OCI-M2 (cell line): ENCODE results near the gene KCTD17.

Experiments
- DNase-seq: peaks from one replicate; lab custom pipeline; 2025; ENCODE audit not compliant: unreplicated experiment; lab: John Stamatoyannopoulos, UW

KCTD17 gene

GRCh38 chr22:37051391-37052385 lies at the start of gene KCTD17:
Gene KCTD17, plus strand, starts transcription at chr22:37051742. Its CDS starts 19 bp downstream, at chr22:37051761.
- DNase-seq = no peak

- DNase-seq = no peak
These were observed 49.7 kb upstream of the KCTD17 start for GRCh38 chr22:37001826-37002225.

GRCh38 chr22:37002633-37003032 lies 48.9 kb upstream of the KCTD17 start:
- no peak for DNase-seq

GRCh38 chr22:37007651-37008050 lies 43.9 kb upstream of the KCTD17 start:
- no peak for DNase-seq

GRCh38 chr22:37008365-37008764 lies 43.2 kb upstream of the KCTD17 start:
- DNase-seq = no peak

- no peak for DNase-seq
These were observed 42.1 kb upstream of the KCTD17 start for GRCh38 chr22:37009490-37009889.

- no peak for DNase-seq
These were observed 41.4 kb upstream of the KCTD17 start for GRCh38 chr22:37010174-37010573.

GRCh38 chr22:37010976-37011375 lies 40.6 kb upstream of the KCTD17 start:
- DNase-seq = no peak

- DNase-seq = no peak
These were observed 40.1 kb upstream of the KCTD17 start for GRCh38 chr22:37011472-37011871.

GRCh38 chr22:37012262-37012904 lies 39.2 kb upstream of the KCTD17 start:
- no peak for DNase-seq

GRCh38 chr22:37012956-37013355 lies 38.6 kb upstream of the KCTD17 start:
- no peak for DNase-seq

GRCh38 chr22:37014415-37014806 lies 37.1 kb upstream of the KCTD17 start:
- no peak for DNase-seq

GRCh38 chr22:37014835-37015586 lies 36.5 kb upstream of the KCTD17 start:
- no peak for DNase-seq

GRCh38 chr22:37015587-37015878 lies 36.0 kb upstream of the KCTD17 start:
- no peak for DNase-seq

GRCh38 chr22:37016134-37016910 lies 35.2 kb upstream of the KCTD17 start:
- no peak for DNase-seq

- no peak for DNase-seq
These were observed 34.2 kb upstream of the KCTD17 start for GRCh38 chr22:37017356-37017755.

GRCh38 chr22:37018086-37018814 lies 33.3 kb upstream of the KCTD17 start:
- no peak for DNase-seq

GRCh38 chr22:37018815-37019308 lies 32.7 kb upstream of the KCTD17 start:
- no peak for DNase-seq

- DNase-seq = no peak
These were observed 32.0 kb upstream of the KCTD17 start, which contains the start of the genes MPST and TST for GRCh38 chr22:37019309-37020191. Gene MPST, plus strand, starts transcription at chr22:37019742. Its CDS starts 95 bp downstream, at chr22:37019837. Gene TST, minus strand, starts transcription at chr22:37019447. Its CDS starts 715 bp downstream, at chr22:37018732.
